Upper lobe of left lung (tissue), 4 donors: ENCODE measurements around the gene TMEM35A.

Source experiments
- EP300 ChIP-seq, 4 donors: sonication (generic); formaldehyde crosslinking; IDR thresholded peaks; one replicate each; pipeline ENCODE4 v1.5.1; 2017; ENCODE audit warnings: antibody characterized with exemption in 4 of 4, control low read depth in 2 of 4
- POLR2A ChIP-seq, 4 donors: fragments of 450-650 bp; IDR thresholded peaks; one replicate each; pipeline ENCODE4 v1.5.1; 2016 to 2017; ENCODE audit warnings: antibody characterized with exemption in 4 of 4, mild to moderate bottlenecking in 2 of 4
- TF ChIP-seq, protein P1 (sequence below), 6 experiments: fragments of 450-650 bp in 4 of 6; fragments of 200-600 bp in 2 of 6; sonication (generic) in 2 of 6; IDR thresholded peaks; one replicate each; pipeline ENCODE4 v1.5.1; 2016 to 2019; ENCODE audit warnings: antibody characterized with exemption in 6 of 6

DNA sequence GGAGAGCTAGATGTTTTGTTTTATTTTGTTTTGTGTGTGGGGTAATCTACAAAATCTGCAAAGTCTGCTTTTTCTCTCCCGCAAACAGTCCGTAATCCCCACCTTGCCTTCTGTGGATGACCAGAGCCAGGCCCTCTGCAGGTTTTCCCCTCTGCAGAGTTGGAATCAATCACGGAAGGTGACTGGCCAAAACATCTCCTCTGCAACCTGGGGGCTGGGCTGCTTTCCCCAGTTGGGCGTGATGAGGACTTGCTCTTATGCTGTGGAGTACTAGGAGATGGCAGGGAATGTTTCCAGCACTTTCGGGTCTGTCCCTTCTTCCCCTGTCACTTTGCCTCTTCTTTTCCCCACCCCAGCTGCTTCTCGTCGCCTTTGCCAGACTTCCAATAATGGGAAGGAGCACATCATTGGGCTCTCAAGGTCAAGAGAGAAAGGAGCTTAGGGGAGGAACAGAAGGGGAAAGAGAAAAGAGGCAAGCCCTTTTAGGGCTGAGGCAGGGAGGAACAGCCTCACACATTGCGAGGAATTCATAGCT lies 1.1 kb downstream of the TMEM35A start:
- TF ChIP-seq, protein P1, sequence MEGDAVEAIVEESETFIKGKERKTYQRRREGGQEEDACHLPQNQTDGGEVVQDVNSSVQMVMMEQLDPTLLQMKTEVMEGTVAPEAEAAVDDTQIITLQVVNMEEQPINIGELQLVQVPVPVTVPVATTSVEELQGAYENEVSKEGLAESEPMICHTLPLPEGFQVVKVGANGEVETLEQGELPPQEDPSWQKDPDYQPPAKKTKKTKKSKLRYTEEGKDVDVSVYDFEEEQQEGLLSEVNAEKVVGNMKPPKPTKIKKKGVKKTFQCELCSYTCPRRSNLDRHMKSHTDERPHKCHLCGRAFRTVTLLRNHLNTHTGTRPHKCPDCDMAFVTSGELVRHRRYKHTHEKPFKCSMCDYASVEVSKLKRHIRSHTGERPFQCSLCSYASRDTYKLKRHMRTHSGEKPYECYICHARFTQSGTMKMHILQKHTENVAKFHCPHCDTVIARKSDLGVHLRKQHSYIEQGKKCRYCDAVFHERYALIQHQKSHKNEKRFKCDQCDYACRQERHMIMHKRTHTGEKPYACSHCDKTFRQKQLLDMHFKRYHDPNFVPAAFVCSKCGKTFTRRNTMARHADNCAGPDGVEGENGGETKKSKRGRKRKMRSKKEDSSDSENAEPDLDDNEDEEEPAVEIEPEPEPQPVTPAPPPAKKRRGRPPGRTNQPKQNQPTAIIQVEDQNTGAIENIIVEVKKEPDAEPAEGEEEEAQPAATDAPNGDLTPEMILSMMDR (IDR thresholded peaks at IDR 0.05): no peak
- TF ChIP-seq POLR2A (IDR thresholded peaks at IDR 0.05) (no peak), EP300 (IDR thresholded peaks at IDR 0.05) (no peak)
